Neural cell (in vitro differentiated cells): ENCODE measurements around the gene MGAT5B. TPM values are rescaled to one million over a fixed set of nuclear protein-coding genes. Genes with fewer than 3 reads are reported as not detected.

Experiments used
- H2AFZ ChIP-seq: fragments of 200-600, 300-800 bp; sonication (generic), shearing (Covaris generic); 2 replicates; pipeline ENCODE4 v1.6.0; 2014; ENCODE audit warnings: low read depth, mild to moderate bottlenecking, antibody characterized with exemption, low read length, moderate library complexity
- H3F3A ChIP-seq: fragments of 200-600 bp; shearing (Covaris generic); 2 replicates; pipeline ENCODE4 v1.6.1; 2016; ENCODE audit warnings: mild to moderate bottlenecking, moderate library complexity, mixed read lengths, antibody characterized with exemption, low read length; ENCODE audit not compliant: insufficient read depth, poor library complexity, severe bottlenecking
- H3K27ac ChIP-seq: fragments of 200-600, 300-800 bp; sonication (generic), shearing (Covaris generic); 2 replicates; pipeline ENCODE4 v1.5.1; 2014; ENCODE audit warnings: mild to moderate bottlenecking, low read length, moderate library complexity
- H3K27me3 ChIP-seq: fragments of 300-800, 200-600 bp; sonication (generic), shearing (Covaris generic); 2 replicates; pipeline ENCODE4 v1.6.0; 2014; ENCODE audit warnings: mild to moderate bottlenecking, low read depth, low read length, moderate library complexity; ENCODE audit not compliant: insufficient read depth
- H3K36me3 ChIP-seq: fragments of 300-800, 200-600 bp; sonication (generic), shearing (Covaris generic); 2 replicates; pipeline ENCODE4 v1.5.1; 2014; ENCODE audit warnings: mild to moderate bottlenecking, antibody characterized with exemption, low read length, moderate library complexity; ENCODE audit not compliant: insufficient read depth
- H3K4me2 ChIP-seq: fragments of 300-800, 200-600 bp; sonication (generic), shearing (Covaris generic); 2 replicates; pipeline ENCODE4 v1.6.0; 2014; ENCODE audit warnings: mild to moderate bottlenecking, low read length
- H3K4me3 ChIP-seq: fragments of 300-800, 200-600 bp; sonication (generic), shearing (Covaris generic); 2 replicates; pipeline ENCODE4 v1.5.1; 2014; ENCODE audit warnings: mild to moderate bottlenecking, low read length, moderate library complexity
- H3K79me2 ChIP-seq: fragments of 200-600 bp; shearing (Covaris generic); replicated peaks from 2 replicates; pipeline ENCODE4 v1.6.0; 2014; ENCODE audit warnings: mild to moderate bottlenecking, low read length, moderate library complexity; ENCODE audit not compliant: insufficient read depth
- H3K9ac ChIP-seq: fragments of 300-800, 200-600 bp; sonication (generic), shearing (Covaris generic); 2 replicates; pipeline ENCODE4 v1.6.1; 2016; ENCODE audit warnings: mild to moderate bottlenecking, low read length, mixed read lengths
- H3K9me2 ChIP-seq: fragments of 200-600 bp; shearing (Covaris generic); 2 replicates; pipeline ENCODE4 v1.6.1; 2016; ENCODE audit warnings: mild to moderate bottlenecking, low read length, mixed read lengths; ENCODE audit not compliant: insufficient read depth
- H3K9me3 ChIP-seq: fragments of 200-600, 300-800 bp; sonication (generic), shearing (Covaris generic); 2 replicates; pipeline ENCODE4 v1.6.1; 2016; ENCODE audit warnings: mild to moderate bottlenecking, mixed run types, low read length, moderate library complexity, mixed read lengths
- H4K20me1 ChIP-seq: fragments of 200-600 bp; shearing (Covaris generic); 2 replicates; pipeline ENCODE4 v1.6.1; 2016; ENCODE audit warnings: mild to moderate bottlenecking, mixed run types; ENCODE audit not compliant: insufficient read depth
- CTCF ChIP-seq: fragments of 450-650 bp; IDR thresholded peaks from 2 replicates; pipeline ENCODE4 v1.5.1; 2014; ENCODE audit warnings: antibody characterized with exemption, mild to moderate bottlenecking, moderate library complexity; ENCODE audit not compliant: poor library complexity, severe bottlenecking
- EP300 ChIP-seq: fragments of 450-650 bp; conservative IDR thresholded peaks from 2 replicates; pipeline ENCODE4 v1.6.1; 2014; ENCODE audit warnings: antibody characterized with exemption, mild to moderate bottlenecking, moderate library complexity; ENCODE audit not compliant: poor library complexity, severe bottlenecking
- EZH2 ChIP-seq: fragments of 200-600, 300-800 bp; shearing (Covaris generic), sonication (generic); IDR thresholded peaks from 2 replicates; pipeline ENCODE4 v1.6.1; 2014; ENCODE audit warnings: antibody characterized with exemption, low read length, borderline replicate concordance, mild to moderate bottlenecking; ENCODE audit not compliant: insufficient read depth, poor library complexity, severe bottlenecking
- MXI1 ChIP-seq: fragments of 450-650 bp; conservative IDR thresholded peaks from 2 replicates; pipeline ENCODE4 v1.6.1; 2014; ENCODE audit warnings: antibody characterized with exemption, mild to moderate bottlenecking; ENCODE audit not compliant: poor library complexity, severe bottlenecking
- POLR2AphosphoS5 ChIP-seq: IDR thresholded peaks from 2 replicates; pipeline ENCODE4 v1.6.1; 2012
- RAD21 ChIP-seq: fragments of 450-650 bp; conservative IDR thresholded peaks from 2 replicates; pipeline ENCODE4 v1.6.1; 2014; ENCODE audit warnings: antibody characterized with exemption, mild to moderate bottlenecking, moderate library complexity
- SMC3 ChIP-seq: fragments of 450-650 bp; conservative IDR thresholded peaks from 2 replicates; pipeline ENCODE4 v1.6.1; 2014; ENCODE audit warnings: antibody characterized with exemption, mild to moderate bottlenecking, moderate library complexity; ENCODE audit not compliant: poor library complexity
- TAF1 ChIP-seq: IDR thresholded peaks from 2 replicates; pipeline ENCODE4 v1.6.1; 2012; ENCODE audit warnings: low read depth
- polyA plus RNA-seq: library from polyadenylated mRNA; depleted of rRNA; stranded (reverse); fragments of >200 nt; gene quantifications from 2 replicates; pipeline ENCODE4 v1.2.3, GENCODE V29; 2014
- TF ChIP-seq, protein P1 (sequence below): IDR thresholded peaks from 2 replicates; pipeline ENCODE4 v1.6.1; 2012; ENCODE audit warnings: borderline replicate concordance

Gene MGAT5B
- polyA plus RNA-seq, 1 donor from 2014 or later: 8.8 TPM

DNA sequence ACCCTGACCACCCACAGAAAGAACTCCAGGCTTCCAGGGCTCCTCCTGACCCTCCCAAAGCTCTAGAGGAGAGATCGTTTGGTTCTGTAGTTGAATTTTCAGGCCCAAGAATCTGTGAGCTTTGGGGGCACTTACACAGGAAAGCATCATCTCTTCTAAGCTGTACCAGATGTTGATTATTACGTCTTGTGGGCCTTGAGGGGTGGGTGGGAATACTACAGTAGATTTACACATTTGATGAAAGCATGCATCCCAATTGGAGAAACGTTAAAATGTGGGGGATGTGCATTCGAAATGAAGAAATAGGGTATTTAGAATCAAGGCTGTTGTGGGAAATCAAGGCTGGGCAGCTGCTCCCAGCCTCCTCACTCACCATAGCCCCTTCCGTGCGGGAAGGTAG is 61.9 kb downstream of the MGAT5B start:
- TF ChIP-seq EZH2 (no peak), EP300 (no peak), MXI1 (no peak), POLR2AphosphoS5 (no peak), RAD21 (no peak), CTCF (no peak), SMC3 (no peak), TAF1 (no peak)
- TF ChIP-seq, protein P1, sequence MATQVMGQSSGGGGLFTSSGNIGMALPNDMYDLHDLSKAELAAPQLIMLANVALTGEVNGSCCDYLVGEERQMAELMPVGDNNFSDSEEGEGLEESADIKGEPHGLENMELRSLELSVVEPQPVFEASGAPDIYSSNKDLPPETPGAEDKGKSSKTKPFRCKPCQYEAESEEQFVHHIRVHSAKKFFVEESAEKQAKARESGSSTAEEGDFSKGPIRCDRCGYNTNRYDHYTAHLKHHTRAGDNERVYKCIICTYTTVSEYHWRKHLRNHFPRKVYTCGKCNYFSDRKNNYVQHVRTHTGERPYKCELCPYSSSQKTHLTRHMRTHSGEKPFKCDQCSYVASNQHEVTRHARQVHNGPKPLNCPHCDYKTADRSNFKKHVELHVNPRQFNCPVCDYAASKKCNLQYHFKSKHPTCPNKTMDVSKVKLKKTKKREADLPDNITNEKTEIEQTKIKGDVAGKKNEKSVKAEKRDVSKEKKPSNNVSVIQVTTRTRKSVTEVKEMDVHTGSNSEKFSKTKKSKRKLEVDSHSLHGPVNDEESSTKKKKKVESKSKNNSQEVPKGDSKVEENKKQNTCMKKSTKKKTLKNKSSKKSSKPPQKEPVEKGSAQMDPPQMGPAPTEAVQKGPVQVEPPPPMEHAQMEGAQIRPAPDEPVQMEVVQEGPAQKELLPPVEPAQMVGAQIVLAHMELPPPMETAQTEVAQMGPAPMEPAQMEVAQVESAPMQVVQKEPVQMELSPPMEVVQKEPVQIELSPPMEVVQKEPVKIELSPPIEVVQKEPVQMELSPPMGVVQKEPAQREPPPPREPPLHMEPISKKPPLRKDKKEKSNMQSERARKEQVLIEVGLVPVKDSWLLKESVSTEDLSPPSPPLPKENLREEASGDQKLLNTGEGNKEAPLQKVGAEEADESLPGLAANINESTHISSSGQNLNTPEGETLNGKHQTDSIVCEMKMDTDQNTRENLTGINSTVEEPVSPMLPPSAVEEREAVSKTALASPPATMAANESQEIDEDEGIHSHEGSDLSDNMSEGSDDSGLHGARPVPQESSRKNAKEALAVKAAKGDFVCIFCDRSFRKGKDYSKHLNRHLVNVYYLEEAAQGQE: no peak
- Histone ChIP-seq H4K20me1 (no peaks in the 10 kb centered on the region), H3K9me2 (no peaks in the 10 kb centered on the region), H3K79me2 (no peaks in the 10 kb centered on the region), H3K27me3 (no peaks in the 10 kb centered on the region), H3K9me3 (no peaks in the 10 kb centered on the region), H3K4me2 (no peak overlapping the region), H3K27ac (no peak overlapping the region), H3K9ac (no peak overlapping the region), H3K4me3 (no peak overlapping the region), H3F3A (no peaks in the 10 kb centered on the region), H3K36me3 (no peaks in the 10 kb centered on the region), H2AFZ (no peak overlapping the region)

DNA sequence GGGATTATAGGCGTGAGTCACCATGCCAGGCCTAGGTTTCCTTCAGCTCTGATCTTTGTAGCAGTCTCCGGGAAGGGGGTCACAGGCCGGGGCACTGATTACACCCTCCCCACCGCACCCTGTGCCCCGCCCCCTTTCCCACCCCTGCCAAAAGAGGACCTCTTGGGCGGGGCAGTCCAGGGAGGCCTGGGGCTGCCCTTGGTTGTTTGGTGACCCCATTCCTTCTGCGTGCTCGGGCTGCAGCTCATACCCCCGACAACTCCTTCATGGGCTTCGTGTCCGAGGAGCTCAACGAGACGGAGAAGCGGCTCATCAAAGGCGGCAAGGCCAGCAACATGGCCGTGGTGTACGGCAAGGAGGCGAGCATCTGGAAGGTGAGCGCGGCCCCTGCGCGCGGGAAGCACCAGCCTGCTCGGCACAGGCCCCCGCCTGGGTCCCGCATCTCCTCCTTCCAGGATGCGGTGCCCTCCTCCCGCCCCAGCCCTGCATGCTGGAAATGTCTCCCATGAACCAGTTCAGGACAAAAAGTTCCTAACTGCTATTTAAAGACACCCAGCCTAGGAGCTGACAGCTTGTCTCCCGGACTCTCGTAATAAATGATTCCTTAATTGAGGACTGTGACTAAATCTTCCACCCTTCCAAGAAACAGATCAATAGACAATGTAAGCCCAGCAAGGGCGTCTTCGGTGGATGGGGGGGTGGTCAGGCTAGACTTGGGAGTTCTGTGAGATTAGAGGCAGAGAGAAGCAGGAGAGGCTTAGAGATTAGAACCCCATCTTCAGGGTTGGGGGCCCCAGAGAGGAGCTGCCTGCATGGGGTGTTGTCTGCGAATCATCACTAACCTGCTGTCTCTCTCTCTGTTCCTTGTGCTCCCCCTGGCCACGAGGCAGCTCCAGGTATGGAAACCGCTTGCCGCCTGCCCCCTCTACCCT is 64.5 kb downstream of the MGAT5B start:
- Histone ChIP-seq H3K4me3 (no peak overlapping the region), H2AFZ (no peak overlapping the region), H3K36me3 (peaks cover under 1% of the 10 kb centered on the region), H3K9ac (no peak overlapping the region), H3K79me2 (no peaks in the 10 kb centered on the region), H3K27me3 (no peaks in the 10 kb centered on the region), H3K9me3 (no peaks in the 10 kb centered on the region), H3K4me2 (no peak overlapping the region), H3K27ac (no peak overlapping the region), H4K20me1 (no peaks in the 10 kb centered on the region), H3K9me2 (no peaks in the 10 kb centered on the region), H3F3A (no peaks in the 10 kb centered on the region)
- TF ChIP-seq POLR2AphosphoS5: no peak
- TF ChIP-seq SMC3: no peak
- TF ChIP-seq, protein P1: no peak
- no peak for TF ChIP-seq EP300
- TF ChIP-seq CTCF: no peak
- no peak for TF ChIP-seq MXI1
- TF ChIP-seq TAF1: no peak
- no peak for TF ChIP-seq EZH2
- TF ChIP-seq RAD21: no peak
